ENCODE results near the gene MYRF. TPM values are rescaled to one million over a fixed set of nuclear protein-coding genes. Genes with fewer than 3 reads are reported as not detected.

MYRF gene
- total RNA-seq, 3 donors from 2014 or later: 7.8 to 15.6 (median 10.2) TPM

- intact Hi-C loops (cut with DNase I, micrococcal nuclease): no loop called here
- ATAC-seq (no peak), DNase-seq (no peak)
- TF ChIP-seq CTCF (IDR thresholded peaks at IDR 0.05): no peak
- Histone ChIP-seq H3K9me3 (no peaks in the 10 kb centered on the region), H3K4me1 (ENCODE audit: low read depth) (peaks cover 21% of the 10 kb centered on the region), H3K36me3 (ENCODE audit: low read depth) (no peaks in the 10 kb centered on the region), H3K4me3 (no peak overlapping the region)
Observed at GRCh38 chr11:61751384-61751783, 1.1 kb upstream of the MYRF start.

- Histone ChIP-seq H3K9me3 (no peaks in the 10 kb centered on the region), H3K4me3 (peak overlapping the region; percentile 28), H3K36me3 (ENCODE audit: low read depth) (no peaks in the 10 kb centered on the region), H3K4me1 (ENCODE audit: low read depth) (peaks cover 27% of the 10 kb centered on the region)
- DNase-seq (no peak), ATAC-seq (no peak)
- no peak for TF ChIP-seq CTCF (IDR thresholded peaks at IDR 0.05)
- intact Hi-C loops (cut with DNase I, micrococcal nuclease): no loop called here
Observed at GRCh38 chr11:61752925-61753521, 587 bp downstream of the MYRF start.

GRCh38 chr11:61753672-61754071 lies 1.2 kb downstream of the MYRF start:
- TF ChIP-seq CTCF (IDR thresholded peaks at IDR 0.05): no peak
- no peaks in the 10 kb centered on the region for H3K36me3 ChIP-seq (ENCODE audit: low read depth)
- intact Hi-C loops (cut with DNase I, micrococcal nuclease): no loop called here
- ATAC-seq (no peak), DNase-seq (no peak)
- H3K4me1 ChIP-seq (ENCODE audit: low read depth): peaks cover 27% of the 10 kb centered on the region
- H3K9me3 ChIP-seq: no peaks in the 10 kb centered on the region
- H3K4me3 ChIP-seq: no peak overlapping the region

- Histone ChIP-seq H3K9me3 (no peaks in the 10 kb centered on the region), H3K4me3 (no peak overlapping the region), H3K36me3 (ENCODE audit: low read depth) (no peaks in the 10 kb centered on the region), H3K4me1 (ENCODE audit: low read depth) (peaks cover 27% of the 10 kb centered on the region)
- intact Hi-C loops (cut with DNase I, micrococcal nuclease): no loop called here
- ATAC-seq: no peak
- DNase-seq: no peak
- TF ChIP-seq CTCF (IDR thresholded peaks at IDR 0.05): no peak
Observed at GRCh38 chr11:61754534-61755482, 2.4 kb downstream of the MYRF start.

GRCh38 chr11:61756147-61756451 lies 3.7 kb downstream of the MYRF start:
- Histone ChIP-seq H3K4me1 (ENCODE audit: low read depth) (peaks cover 27% of the 10 kb centered on the region), H3K36me3 (ENCODE audit: low read depth) (no peaks in the 10 kb centered on the region), H3K9me3 (no peaks in the 10 kb centered on the region), H3K4me3 (no peak overlapping the region)
- DNase-seq (no peak), ATAC-seq (no peak)
- no peak for TF ChIP-seq CTCF (IDR thresholded peaks at IDR 0.05)
- intact Hi-C loops (cut with DNase I, micrococcal nuclease): no loop called here

All from mucosa of descending colon (tissue), 3 donors.